ENCODE results near the gene KNSTRN.

Gene KNSTRN

DNA sequence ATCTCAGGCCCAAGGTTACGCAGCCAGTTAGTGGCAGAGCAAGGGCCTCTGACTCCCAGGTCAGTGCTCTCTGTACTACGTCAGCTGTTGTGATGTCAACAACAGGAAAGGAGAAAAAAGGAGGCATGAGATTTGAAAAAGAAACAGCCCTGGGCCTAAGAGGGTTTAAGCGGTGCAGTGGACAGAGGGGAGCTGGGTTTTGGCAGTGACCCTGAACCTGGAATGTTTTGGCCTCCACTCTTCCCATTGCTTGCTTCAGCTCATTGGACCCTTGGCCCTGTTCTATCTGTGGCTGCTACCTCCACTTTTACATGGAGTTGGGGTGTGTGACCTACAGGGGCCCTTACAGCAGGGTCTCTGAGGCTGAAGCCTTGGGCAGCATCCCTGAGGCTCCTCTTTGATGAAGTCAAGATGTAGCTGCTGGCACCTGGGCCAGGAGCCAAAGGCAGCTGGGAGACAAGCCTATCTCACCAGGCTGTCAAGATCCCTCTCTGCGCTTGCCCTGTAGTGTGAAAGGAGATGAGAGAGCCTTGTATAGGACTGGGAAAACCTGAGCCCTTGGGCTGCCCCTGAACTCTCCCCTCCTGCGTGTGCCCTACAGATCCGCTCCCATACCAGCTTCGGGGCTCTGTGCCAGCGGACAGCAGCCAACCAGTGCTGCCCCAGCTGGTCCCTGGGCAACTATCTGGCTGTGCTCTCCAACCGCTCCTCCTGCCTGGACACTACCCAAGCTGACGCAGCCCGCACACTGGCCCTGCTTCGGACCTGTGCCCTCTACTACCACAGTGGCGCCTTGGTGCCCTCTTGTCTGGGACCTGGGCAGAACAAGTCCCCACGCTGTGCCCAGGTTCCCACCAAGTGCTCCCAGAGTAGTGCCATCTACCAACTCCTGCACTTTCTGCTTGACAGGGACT, 15.8 kb upstream of the KNSTRN start:
- no peak for DNase-seq

GRCh38 chr15:40367371-40367685, 15.2 kb upstream of the KNSTRN start:
- DNase-seq: no peak

GRCh38 chr15:40367686-40368611, 14.6 kb upstream of the KNSTRN start:
- DNase-seq: peak; percentile 93

GRCh38 chr15:40368719-40369473, 13.6 kb upstream of the KNSTRN start:
- DNase-seq: no peak

DNA sequence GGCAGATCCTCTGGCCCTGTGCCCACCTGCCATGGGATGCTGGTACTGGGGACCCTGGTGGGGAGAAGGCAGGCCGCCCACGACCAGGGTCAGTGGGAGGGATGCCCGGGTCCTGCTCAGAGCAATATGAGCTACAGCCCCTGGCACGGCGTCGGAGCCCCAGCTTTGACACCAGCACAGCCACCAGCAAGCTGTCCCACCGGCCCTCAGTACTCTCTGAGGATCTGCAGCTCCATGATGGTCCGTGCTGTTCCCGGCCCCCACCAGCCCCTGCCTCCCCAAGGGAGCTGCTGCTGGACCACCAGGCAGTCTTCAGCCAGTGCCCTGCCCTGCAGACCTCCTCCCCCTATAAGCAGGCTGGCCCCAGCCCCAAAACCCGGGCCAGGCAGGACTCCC, 13.0 kb upstream of the KNSTRN start:
- no peak for DNase-seq

DNA sequence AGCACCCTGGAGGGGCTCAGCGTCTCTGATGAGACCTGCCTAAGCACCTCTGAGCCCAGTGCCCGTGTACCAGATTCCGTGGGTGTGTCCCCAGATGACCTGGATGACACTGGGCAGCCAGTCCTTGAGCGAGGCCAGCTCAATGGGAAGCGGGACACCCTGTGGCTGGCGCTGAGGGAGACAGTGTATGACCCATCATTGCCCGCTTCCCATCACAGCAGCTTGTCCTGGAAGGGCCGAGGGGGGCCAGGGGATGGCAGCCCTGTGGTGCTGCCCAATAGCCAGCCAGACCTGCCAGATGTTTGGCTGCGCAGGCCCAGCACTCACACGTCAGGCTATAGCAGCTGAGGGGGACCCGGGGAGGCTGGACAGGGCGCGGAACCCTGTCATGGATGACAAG, 12.6 kb upstream of the KNSTRN start:
- DNase-seq: no peak

DNA sequence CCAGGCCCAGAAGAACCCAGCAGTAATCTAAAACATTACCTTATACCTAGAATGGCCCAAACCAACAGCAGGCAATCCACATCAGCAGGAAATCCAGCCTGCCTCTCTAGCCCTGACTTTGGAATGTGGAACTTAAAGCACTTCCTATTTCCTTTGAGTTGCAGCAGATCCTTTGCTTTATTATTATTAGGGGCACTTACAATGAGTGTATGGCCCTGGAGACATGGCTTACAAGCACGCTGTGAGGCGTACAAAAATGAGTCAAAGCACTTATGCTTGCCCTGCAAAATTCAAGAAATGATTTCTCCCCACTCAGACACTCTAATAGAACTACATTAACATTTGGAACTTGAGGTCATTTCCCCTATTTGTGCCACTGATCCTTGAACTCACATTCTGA, 9.5 kb upstream of the KNSTRN start:
- no peak for DNase-seq

DNA sequence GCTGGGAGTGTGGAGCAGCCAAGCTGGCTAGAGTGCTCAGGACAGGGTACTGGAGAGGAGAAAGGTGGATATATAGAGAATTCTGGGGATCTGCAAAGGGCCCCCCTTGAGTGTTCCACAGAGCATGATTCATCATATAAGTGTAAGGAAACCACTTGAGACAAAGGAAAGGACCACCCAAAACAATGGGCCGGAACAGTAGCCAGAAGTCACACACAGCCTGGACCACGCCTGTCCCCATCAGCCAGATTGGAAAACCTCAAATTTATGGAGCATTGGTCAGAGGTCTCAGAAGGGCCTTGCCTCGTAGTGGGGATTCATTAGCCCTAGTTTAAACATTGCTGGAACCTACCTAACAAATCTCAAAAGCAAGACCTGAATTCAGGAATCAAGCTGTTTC, 4.9 kb upstream of the KNSTRN start:
- DNase-seq: no peak

- DNase-seq: no peak
Observed at GRCh38 chr15:40379374-40379773, 3.1 kb upstream of the KNSTRN start.

DNA sequence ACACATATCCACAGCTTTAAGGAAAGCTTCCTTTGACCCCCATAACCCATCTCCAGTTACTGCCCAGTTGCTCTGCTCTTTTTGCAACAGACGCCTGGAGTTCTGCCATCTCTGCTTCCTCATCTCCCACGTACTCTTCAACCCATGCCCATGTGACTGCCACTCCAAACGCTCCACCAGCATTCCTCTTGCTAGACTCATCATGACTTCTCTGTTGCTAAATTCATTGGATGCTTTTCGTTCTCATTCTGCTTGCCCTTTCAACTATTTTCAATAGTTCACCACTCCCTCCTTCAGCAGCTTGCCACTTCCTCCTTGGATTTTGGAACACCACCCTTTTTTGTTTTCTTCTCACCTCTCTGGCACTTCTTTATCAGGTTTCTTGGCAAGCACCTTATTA, 2.7 kb upstream of the KNSTRN start:
- no peak for DNase-seq

GRCh38 chr15:40380636-40381035, 1.9 kb upstream of the KNSTRN start:
- no peak for DNase-seq

DNA sequence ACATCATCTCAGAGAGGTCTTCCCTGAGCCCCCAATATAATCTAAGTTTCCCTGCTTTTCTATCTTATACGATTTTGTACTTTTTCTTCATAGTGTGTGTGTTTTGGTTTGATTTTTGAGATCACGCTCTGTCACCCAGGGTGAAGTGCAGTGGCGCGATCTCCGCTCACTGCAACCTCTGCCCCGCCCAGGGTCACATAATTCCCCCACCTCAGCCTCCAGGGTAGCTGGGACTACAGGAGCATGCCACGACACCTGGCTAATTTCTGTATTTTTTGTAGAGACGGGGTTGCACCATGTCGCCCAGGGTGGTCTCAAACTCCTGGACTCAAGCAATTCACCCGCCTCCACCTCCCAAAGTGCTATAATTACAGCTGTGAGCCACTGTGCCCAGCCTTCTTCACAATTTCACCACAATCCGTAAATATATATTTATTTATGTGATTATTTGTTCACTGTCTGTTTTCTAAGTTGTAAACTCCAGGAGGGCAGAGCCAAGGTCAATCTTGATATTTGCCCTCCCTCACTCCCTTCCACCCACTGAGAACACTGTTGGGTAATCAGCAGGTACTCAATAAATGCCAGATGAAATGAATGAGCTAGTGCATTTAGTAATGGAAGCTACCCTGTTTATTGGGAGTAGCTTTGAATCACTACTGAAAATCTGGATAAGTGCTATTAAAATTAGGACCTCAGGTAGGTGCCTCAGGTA, 547 bp upstream of the KNSTRN start:
- DNase-seq: no peak

DNA sequence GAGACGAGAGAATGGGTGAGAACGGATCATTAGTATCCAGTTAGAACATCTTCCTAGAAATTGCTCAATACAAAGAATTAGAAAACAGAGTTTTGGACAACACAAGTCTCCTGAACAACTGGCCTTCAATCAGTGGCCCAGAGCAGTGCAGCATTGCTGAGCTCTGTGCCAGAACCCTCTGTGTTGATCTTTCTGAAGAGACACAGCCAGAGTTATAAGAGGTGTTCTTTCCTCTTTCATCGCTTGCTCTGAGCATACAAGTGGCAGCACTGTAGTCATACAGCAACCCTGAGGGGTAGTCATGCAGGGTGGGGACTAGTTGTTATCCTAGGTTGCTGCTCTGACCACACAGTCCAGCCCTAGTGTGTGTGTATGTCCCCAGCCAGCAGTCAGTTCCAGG, 4.0 kb downstream of the KNSTRN start:
- no peak for DNase-seq

- no peak for DNase-seq
Observed at GRCh38 chr15:40388941-40389823, 6.7 kb downstream of the KNSTRN start.

DNA sequence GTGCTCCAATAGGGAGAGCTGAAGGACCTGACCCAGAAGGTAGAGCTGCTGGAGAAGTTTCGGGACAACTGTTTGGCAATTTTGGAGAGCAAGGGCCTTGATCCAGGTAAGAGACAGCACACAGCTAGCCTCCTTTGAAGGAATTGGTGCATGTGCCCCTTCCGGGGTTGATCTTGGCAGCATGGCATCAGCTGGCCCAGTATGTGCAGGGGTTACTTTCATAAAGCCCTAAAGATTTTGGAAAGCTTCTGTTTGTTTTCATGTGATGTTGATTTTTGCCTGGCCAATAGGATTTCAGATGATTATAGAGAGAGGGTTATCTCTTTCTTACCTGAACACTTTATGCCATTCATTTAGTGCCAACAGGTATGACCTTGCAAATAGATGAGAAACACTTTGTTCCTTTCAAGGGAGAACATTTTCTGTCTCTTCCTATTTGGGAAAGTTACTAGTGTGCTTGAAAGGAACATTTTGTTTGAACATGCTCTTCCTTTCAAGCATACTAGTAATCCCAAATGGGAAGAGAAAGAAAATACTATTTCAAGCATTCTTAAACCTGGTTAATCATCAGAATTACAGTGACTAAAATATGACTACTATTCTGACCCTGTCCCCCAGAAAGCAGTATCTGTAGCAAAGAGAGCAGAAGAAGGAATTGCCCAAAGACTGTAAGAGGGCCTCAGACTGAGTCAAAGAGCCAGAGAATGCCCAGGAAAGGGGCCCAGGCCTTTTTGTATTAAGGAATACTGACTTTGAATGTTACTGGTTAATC, 7.5 kb downstream of the KNSTRN start:
- no peak for DNase-seq

DNA sequence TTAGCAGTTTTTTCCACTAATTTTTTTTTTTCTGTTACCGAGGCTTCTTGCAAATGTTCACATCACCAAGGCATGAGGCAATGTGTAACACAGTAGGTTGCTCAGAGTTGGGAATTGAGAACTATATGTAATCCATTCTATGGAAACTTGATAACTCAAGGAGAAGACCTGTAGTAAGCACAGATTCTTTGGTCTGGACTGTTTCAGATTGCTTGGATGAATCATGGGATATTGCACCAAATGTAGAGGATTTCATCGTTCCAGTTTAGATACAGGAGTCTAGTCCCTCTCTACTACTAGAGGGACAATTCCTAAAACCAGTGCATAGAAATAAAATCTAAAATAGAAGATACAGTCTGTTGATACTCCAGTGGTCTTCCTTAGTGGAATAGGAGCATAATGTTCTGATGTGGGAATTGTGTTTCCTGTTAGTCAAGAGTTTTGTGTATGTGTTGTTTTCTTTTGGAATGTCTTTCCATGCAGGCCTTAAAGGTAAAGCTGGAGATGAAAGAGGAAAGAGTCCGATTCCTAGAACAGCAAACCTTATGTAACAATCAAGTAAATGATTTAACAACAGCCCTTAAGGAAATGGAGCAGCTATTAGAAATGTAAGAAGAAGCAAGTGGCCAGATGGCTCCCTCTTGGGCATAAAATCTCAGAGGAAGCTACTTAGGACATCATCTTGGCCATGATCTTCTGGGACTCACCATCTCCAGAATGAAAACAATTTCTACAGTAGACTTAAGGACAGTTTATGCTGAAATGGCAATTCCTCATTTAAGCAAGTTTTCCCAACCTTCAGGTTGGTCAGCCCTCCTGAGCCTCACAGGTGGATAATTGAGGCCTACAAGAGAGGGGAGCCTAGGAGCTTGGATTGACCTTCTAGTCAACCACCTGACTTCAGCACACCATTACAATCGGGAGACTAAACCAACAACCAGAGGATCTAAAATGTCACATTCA, 10.7 kb downstream of the KNSTRN start:
- DNase-seq: no peak

DNA sequence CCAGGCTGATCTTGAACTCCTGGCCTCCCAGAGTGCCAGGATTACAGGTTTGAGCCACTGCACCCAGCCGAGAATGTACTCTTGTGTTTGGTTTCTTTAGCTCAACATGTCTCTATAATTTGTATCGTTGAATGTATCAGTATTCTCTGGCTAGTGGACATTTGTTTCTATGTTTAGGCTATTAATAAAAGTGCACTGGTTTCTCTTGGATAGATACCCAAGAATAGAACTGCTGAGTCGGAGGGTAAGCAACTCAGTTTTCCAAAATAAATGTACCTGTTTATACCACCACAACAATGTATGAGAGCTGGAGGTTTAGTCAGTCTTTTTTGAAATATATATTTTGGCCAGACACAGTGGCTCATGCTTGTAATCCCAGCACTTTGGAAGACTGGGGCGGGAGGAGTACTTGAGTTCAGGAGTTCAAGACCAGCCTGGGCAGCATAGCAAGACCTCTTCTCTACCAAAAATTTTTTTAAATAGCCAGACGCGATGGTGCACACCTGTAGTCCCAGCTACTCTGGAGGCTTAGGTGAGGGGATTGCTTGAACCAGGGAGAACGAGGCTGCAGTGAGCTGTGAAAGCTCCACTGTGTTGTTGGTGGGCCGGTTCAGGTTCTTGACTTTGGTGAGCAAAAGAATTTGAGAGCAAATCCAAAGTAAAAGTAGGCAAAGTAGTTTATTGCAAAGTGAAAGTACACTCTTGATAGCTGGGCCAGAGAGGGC, 15.3 kb downstream of the KNSTRN start:
- no peak for DNase-seq

GRCh38 chr15:40398413-40398873, 15.9 kb downstream of the KNSTRN start:
- peak; percentile 62 for DNase-seq

DNA sequence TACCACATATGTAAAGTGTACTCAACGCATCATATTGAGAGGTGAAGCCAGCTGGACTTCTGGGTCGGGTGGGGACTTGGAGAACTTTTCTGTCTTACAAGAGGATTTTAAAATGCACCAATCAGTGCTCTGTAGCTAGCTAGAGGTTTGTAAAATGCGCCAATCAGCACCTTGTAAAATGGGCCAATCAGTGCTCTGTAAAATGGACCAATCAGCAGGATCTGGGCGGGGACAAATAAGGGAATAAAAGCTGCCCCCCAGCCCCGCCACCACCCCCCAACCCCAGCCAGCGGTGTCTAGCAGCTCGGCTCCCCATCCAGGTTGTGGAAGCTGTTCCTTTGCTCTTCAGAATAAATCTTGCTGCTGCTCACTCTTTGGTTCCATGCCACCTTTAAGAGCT, 16.8 kb downstream of the KNSTRN start:
- no peak for DNase-seq

Measured in activated CD4-positive, alpha-beta T cell treated with anti-CD3 and anti-CD28 coated beads, Interleukin-2, amount 50 U/mL, for 16 hours (primary cell).